Esophagus muscularis mucosa (tissue), 4 donors: ENCODE results near the gene EPB41. TPM values are rescaled to one million over a fixed set of nuclear protein-coding genes. Genes with fewer than 3 reads are reported as not detected.

Experiments used
- DNase-seq: peaks from one replicate; pipeline ENCODE4 v3.0.0-alpha.2; 2017; ENCODE audit errors: extremely low spot score
- H3K27ac ChIP-seq, 4 donors: fragments of 200-600 bp; sonication (generic); replicated peaks in 1 of 4; 1 replicate in 3 of 4; 2 replicates in 1 of 4; pipeline ENCODE4 v1.5.1; 2016 to 2019; ENCODE audit warnings: mild to moderate bottlenecking in 1 of 4
- H3K27me3 ChIP-seq, 4 donors: fragments of 200-600 bp; sonication (generic); one replicate each; pipeline versions ENCODE4 v1.5.1 to v1.6.0; 2016 to 2019
- H3K36me3 ChIP-seq, 4 donors: fragments of 200-600 bp; sonication (generic); one replicate each; pipeline ENCODE4 v1.5.1; 2016 to 2019
- H3K4me1 ChIP-seq, 4 donors: fragments of 200-600 bp; sonication (generic); one replicate each; pipeline ENCODE4 v1.5.1; 2016 to 2019
- H3K4me3 ChIP-seq, 4 donors: fragments of 200-600 bp; sonication (generic); 1 replicate in 2 of 4; 2 replicates in 2 of 4; pipeline ENCODE4 v1.5.1; 2016 to 2019; ENCODE audit warnings: mild to moderate bottlenecking in 4 of 4, moderate library complexity in 1 of 4
- H3K9me3 ChIP-seq, 4 donors: fragments of 200-600 bp; sonication (generic); 1 replicate in 3 of 4; 2 replicates in 1 of 4; pipeline ENCODE4 v1.5.1; 2016 to 2019
- EP300 ChIP-seq: sonication (generic); formaldehyde crosslinking; IDR thresholded peaks from one replicate; pipeline ENCODE4 v1.6.1; 2017; ENCODE audit warnings: antibody characterized with exemption
- POLR2A ChIP-seq: fragments of 450-650 bp; IDR thresholded peaks from one replicate; pipeline ENCODE4 v1.6.1; 2017; ENCODE audit warnings: antibody characterized with exemption, moderate library complexity, mild to moderate bottlenecking, low read depth
- POLR2AphosphoS5 ChIP-seq, 2 donors: sonication (generic); formaldehyde crosslinking; IDR thresholded peaks; one replicate each; pipeline ENCODE4 v1.6.1; 2017; ENCODE audit warnings: antibody characterized with exemption in 2 of 2
- WGBS: methylation state at CpG from one replicate; pipeline ENCODE4 v1.1.5; 2018; 5-methylcytosine and 5-hydroxymethylcytosine counted together
- intact Hi-C: fragments of 100-400 bp; cut with DNase I; formaldehyde crosslinking; loops from one replicate; pipeline ENCODE4 v1.15.1; 2023
- total RNA-seq, 4 donors: library from RNA; depleted of rRNA; stranded (reverse); fragments of >200 nt; gene quantifications; one replicate each; pipeline versions ENCODE4 v1.1.0 to v1.2.1, GENCODE V29; 2016
- TF ChIP-seq, protein P1 (sequence below), 3 experiments: fragments of 200-600 bp in 2 of 3; fragments of 450-650 bp in 1 of 3; sonication (generic) in 2 of 3; IDR thresholded peaks; one replicate each; pipeline ENCODE4 v1.5.1; 2017 to 2019; ENCODE audit warnings: antibody characterized with exemption in 3 of 3, mild to moderate bottlenecking in 2 of 3, moderate library complexity in 1 of 3

EPB41 gene
- total RNA-seq, 4 donors from 2014 or later, result 18.2 to 24.6 (median 18.5) TPM

DNA sequence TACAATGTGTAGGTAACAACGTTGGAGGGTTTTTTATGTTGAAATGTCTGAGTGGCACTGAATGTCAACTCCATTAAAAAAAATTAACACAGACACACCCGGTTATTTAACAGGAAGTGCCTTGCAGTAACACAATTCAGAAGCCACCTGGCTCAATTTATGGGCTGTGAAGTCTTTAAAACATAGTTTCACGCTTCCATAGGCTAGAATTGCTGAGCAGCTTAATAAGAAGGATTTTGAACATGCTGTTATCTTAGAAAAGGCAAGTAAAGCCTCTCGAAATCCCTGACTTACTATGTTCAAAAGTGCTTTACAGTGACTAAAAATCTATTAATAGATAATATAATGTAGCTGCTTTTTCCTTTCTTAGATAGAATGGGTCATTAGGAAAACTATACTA, 247.7 kb downstream of the EPB41 start:
- Histone ChIP-seq H3K27ac (no peak overlapping the region), H3K27me3 (no peaks in the 10 kb centered on the region), H3K36me3 (peaks cover 32 to 68% (median 52%) of the 10 kb centered on the region in 4 donors), H3K4me1 (peaks cover 40 to 61% (median 57%) of the 10 kb centered on the region in 4 donors), H3K4me3 (no peak overlapping the region), H3K9me3 (no peaks in the 10 kb centered on the region)
- intact Hi-C loops, result no loop called here
- no peak for TF ChIP-seq POLR2AphosphoS5 (IDR thresholded peaks at IDR 0.05)
- no peak for TF ChIP-seq EP300
- TF ChIP-seq, protein P1, sequence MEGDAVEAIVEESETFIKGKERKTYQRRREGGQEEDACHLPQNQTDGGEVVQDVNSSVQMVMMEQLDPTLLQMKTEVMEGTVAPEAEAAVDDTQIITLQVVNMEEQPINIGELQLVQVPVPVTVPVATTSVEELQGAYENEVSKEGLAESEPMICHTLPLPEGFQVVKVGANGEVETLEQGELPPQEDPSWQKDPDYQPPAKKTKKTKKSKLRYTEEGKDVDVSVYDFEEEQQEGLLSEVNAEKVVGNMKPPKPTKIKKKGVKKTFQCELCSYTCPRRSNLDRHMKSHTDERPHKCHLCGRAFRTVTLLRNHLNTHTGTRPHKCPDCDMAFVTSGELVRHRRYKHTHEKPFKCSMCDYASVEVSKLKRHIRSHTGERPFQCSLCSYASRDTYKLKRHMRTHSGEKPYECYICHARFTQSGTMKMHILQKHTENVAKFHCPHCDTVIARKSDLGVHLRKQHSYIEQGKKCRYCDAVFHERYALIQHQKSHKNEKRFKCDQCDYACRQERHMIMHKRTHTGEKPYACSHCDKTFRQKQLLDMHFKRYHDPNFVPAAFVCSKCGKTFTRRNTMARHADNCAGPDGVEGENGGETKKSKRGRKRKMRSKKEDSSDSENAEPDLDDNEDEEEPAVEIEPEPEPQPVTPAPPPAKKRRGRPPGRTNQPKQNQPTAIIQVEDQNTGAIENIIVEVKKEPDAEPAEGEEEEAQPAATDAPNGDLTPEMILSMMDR (IDR thresholded peaks at IDR 0.05), result no peak
- TF ChIP-seq POLR2A, result no peak
- 61% methylated on average over 4 of the region's 4 CpGs for WGBS
- no peak for DNase-seq

- TF ChIP-seq EP300 (no peak), POLR2A (no peak), POLR2AphosphoS5 (IDR thresholded peaks at IDR 0.05) (no peak)
- TF ChIP-seq, protein P1 (IDR thresholded peaks at IDR 0.05), result no peak
- no peak for DNase-seq
- Histone ChIP-seq H3K4me3 (no peak overlapping the region), H3K36me3 (peaks cover 31 to 68% (median 53%) of the 10 kb centered on the region in 4 donors), H3K27ac (no peak overlapping the region), H3K9me3 (no peaks in the 10 kb centered on the region), H3K27me3 (no peaks in the 10 kb centered on the region), H3K4me1 (peaks cover 34 to 60% (median 56%) of the 10 kb centered on the region in 4 donors)
- 69% methylated on average over 9 of the region's 9 CpGs for WGBS
- intact Hi-C loops, result no loop called here
Observed at GRCh38 chr1:29162476-29163138, 248.2 kb downstream of the EPB41 start.

DNA sequence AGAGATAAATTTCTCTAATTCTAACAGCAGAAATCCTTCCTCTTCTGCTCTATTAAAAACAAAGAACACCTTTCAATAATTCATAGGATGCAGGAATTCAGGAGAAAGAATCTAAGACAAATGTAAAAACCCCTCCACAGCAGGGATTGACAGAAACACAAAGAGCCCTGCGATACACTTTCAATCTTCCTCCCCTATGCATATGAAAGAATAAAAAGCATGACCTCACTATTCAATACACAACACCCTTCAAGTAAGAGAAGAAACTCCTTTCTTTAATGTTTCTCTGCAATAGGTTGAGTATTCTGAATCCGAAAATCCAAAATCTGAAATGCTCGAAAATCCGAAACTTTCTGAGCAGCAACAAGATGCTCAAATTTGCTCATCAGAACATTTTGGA, 250.2 kb downstream of the EPB41 start:
- no peak overlapping the region for H3K27ac ChIP-seq
- intact Hi-C loops, result no loop called here
- peaks cover 37 to 75% (median 71%) of the 10 kb centered on the region in 4 donors for H3K4me1 ChIP-seq
- no peak for DNase-seq
- H3K27me3 ChIP-seq, result no peaks in the 10 kb centered on the region
- peaks cover 14 to 59% (median 43%) of the 10 kb centered on the region in 4 donors for H3K36me3 ChIP-seq
- H3K9me3 ChIP-seq, result no peaks in the 10 kb centered on the region
- WGBS, result 87% methylated on average over 4 of the region's 4 CpGs
- H3K4me3 ChIP-seq, result no peak overlapping the region
- no peak for TF ChIP-seq EP300
- TF ChIP-seq, protein P1 (IDR thresholded peaks at IDR 0.05), result no peak

GRCh38 chr1:29166291-29166878, 252.0 kb downstream of the EPB41 start:
- H3K4me1 ChIP-seq, result peaks cover 43 to 80% (median 75%) of the 10 kb centered on the region in 4 donors
- intact Hi-C loops, result no loop called here
- no peak overlapping the region for H3K4me3 ChIP-seq
- H3K9me3 ChIP-seq, result no peaks in the 10 kb centered on the region
- WGBS, result 78% methylated on average over 9 of the region's 9 CpGs
- peaks cover 14 to 52% (median 37%) of the 10 kb centered on the region in 4 donors for H3K36me3 ChIP-seq
- TF ChIP-seq POLR2AphosphoS5 (IDR thresholded peaks at IDR 0.05), result no peak
- no peak for TF ChIP-seq EP300
- TF ChIP-seq, protein P1 (IDR thresholded peaks at IDR 0.05), result no peak
- no peak for TF ChIP-seq POLR2A
- DNase-seq, result no peak
- no peaks in the 10 kb centered on the region for H3K27me3 ChIP-seq
- no peak overlapping the region for H3K27ac ChIP-seq
